ENCODE results near the gene CGA. TPM values are rescaled to one million over a fixed set of nuclear protein-coding genes. Genes with fewer than 3 reads are reported as not detected.

CGA gene
- total RNA-seq, 1 experiment from 2014 or later, result not detected

- BruUV-seq (replicated peaks), result no TSS peak
- DNase-seq (ENCODE audit: low spot score), result no peak
- Histone ChIP-seq H3K36me3 (ENCODE audit: insufficient read depth, low read length, poor library complexity, severe bottlenecking) (no peaks in the 10 kb centered on the region), H3K9me3 (ENCODE audit: low read depth, low read length, poor library complexity, severe bottlenecking) (no peaks in the 10 kb centered on the region), H3K4me1 (ENCODE audit: insufficient read depth, low read length, poor library complexity, severe bottlenecking) (no peaks in the 10 kb centered on the region), H3K27ac (ENCODE audit: low read depth, low read length, poor library complexity, severe bottlenecking) (no peak overlapping the region), H3K27me3 (replicated peaks; ENCODE audit: insufficient read depth, low read depth, low read length, poor library complexity) (no peaks in the 10 kb centered on the region), H3K4me3 (ENCODE audit: low read depth, low read length, poor library complexity, severe bottlenecking) (no peak overlapping the region)
- POLR2A ChIA-PET (ENCODE audit: low non-redundant PET), result no interaction called here
- CTCF ChIA-PET, result no interaction called here
- intact Hi-C loops (cut with micrococcal nuclease; ENCODE audit: unreplicated experiment), result no loop called here
- TF ChIP-seq EZH2 (IDR thresholded peaks at IDR 0.05; ENCODE audit: borderline replicate concordance, low read depth, low read length, poor library complexity, severe bottlenecking), result no peak
- TF ChIP-seq, protein P1, sequence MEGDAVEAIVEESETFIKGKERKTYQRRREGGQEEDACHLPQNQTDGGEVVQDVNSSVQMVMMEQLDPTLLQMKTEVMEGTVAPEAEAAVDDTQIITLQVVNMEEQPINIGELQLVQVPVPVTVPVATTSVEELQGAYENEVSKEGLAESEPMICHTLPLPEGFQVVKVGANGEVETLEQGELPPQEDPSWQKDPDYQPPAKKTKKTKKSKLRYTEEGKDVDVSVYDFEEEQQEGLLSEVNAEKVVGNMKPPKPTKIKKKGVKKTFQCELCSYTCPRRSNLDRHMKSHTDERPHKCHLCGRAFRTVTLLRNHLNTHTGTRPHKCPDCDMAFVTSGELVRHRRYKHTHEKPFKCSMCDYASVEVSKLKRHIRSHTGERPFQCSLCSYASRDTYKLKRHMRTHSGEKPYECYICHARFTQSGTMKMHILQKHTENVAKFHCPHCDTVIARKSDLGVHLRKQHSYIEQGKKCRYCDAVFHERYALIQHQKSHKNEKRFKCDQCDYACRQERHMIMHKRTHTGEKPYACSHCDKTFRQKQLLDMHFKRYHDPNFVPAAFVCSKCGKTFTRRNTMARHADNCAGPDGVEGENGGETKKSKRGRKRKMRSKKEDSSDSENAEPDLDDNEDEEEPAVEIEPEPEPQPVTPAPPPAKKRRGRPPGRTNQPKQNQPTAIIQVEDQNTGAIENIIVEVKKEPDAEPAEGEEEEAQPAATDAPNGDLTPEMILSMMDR (conservative IDR thresholded peaks at IDR 0.05; ENCODE audit: low read depth, low read length), result no peak
These were observed 27.6 kb upstream of the CGA start for GRCh38 chr6:87122477-87122876.

DNA sequence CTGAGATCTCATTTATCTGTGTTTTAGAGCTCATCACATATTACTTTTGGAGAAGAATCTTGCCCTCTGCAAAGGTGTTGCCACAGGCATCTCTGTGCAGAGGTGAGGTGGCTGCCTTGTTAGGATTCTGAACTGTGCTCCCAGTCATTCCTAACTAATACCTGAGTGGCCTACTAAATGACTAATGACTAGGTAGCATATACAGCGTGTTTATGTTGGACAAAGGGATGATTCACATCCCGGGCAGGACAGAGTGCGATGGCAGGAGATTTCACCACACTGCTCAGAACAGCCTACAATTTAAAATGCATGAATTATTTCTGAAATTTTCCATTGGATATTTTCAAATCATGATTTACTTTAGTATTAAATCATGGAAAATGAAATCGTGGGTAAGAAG lies 23.1 kb upstream of the CGA start:
- Histone ChIP-seq H3K4me3 (ENCODE audit: low read depth, low read length, poor library complexity, severe bottlenecking) (no peak overlapping the region), H3K9me3 (ENCODE audit: low read depth, low read length, poor library complexity, severe bottlenecking) (no peaks in the 10 kb centered on the region), H3K27ac (ENCODE audit: low read depth, low read length, poor library complexity, severe bottlenecking) (no peak overlapping the region), H3K27me3 (replicated peaks; ENCODE audit: insufficient read depth, low read depth, low read length, poor library complexity) (no peaks in the 10 kb centered on the region), H3K36me3 (ENCODE audit: insufficient read depth, low read length, poor library complexity, severe bottlenecking) (no peaks in the 10 kb centered on the region), H3K4me1 (ENCODE audit: insufficient read depth, low read length, poor library complexity, severe bottlenecking) (no peaks in the 10 kb centered on the region)
- POLR2A ChIA-PET (ENCODE audit: low non-redundant PET), result no interaction called here
- no peak for TF ChIP-seq EZH2 (IDR thresholded peaks at IDR 0.05; ENCODE audit: borderline replicate concordance, low read depth, low read length, poor library complexity, severe bottlenecking)
- TF ChIP-seq, protein P1 (conservative IDR thresholded peaks at IDR 0.05; ENCODE audit: low read depth, low read length), result no peak
- DNase-seq (ENCODE audit: low spot score), result no peak
- no TSS peak for BruUV-seq (replicated peaks)
- CTCF ChIA-PET, result no interaction called here
- intact Hi-C loops (cut with micrococcal nuclease; ENCODE audit: unreplicated experiment), result no loop called here

GRCh38 chr6:87116922-87117321 lies 22.0 kb upstream of the CGA start:
- Histone ChIP-seq H3K9me3 (ENCODE audit: low read depth, low read length, poor library complexity, severe bottlenecking) (no peaks in the 10 kb centered on the region), H3K4me1 (ENCODE audit: insufficient read depth, low read length, poor library complexity, severe bottlenecking) (no peaks in the 10 kb centered on the region), H3K4me3 (ENCODE audit: low read depth, low read length, poor library complexity, severe bottlenecking) (no peak overlapping the region), H3K27me3 (replicated peaks; ENCODE audit: insufficient read depth, low read depth, low read length, poor library complexity) (no peaks in the 10 kb centered on the region), H3K27ac (ENCODE audit: low read depth, low read length, poor library complexity, severe bottlenecking) (no peak overlapping the region), H3K36me3 (ENCODE audit: insufficient read depth, low read length, poor library complexity, severe bottlenecking) (no peaks in the 10 kb centered on the region)
- ChIA-PET CTCF (no interaction called here), POLR2A (ENCODE audit: low non-redundant PET) (no interaction called here)
- BruUV-seq (replicated peaks), result no TSS peak
- DNase-seq (ENCODE audit: low spot score), result no peak
- intact Hi-C loops (cut with micrococcal nuclease; ENCODE audit: unreplicated experiment), result no loop called here
- TF ChIP-seq, protein P1 (conservative IDR thresholded peaks at IDR 0.05; ENCODE audit: low read depth, low read length), result no peak
- no peak for TF ChIP-seq EZH2 (IDR thresholded peaks at IDR 0.05; ENCODE audit: borderline replicate concordance, low read depth, low read length, poor library complexity, severe bottlenecking)
